ENCODE results near the gene ARHGAP10.

DNA sequence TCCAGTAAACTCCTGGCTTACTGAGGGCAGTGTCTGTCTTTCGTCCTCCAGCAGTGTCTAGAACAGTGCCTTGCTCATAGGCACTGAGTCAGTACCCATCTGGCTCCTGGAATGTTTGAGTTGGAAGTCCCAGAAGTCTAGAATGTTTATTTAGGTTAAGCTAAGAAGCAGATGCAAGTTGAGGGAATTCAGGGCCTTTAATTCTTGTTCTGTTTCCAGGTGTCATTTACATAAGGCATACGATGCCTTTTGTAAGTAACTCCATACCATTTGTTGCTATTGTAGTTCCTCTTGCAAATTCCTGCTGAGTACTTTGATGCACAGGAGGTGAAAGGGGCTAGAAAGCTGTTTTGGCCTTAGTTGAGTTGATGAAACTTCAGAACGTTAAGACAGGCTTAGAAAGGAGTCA, 22.2 kb downstream of the ARHGAP10 start:
- TF ChIP-seq CTCF (conservative IDR thresholded peaks at IDR 0.05; ENCODE audit: low read length): no peak
- TF ChIP-seq EZH2phosphoT487 (IDR thresholded peaks at IDR 0.05; ENCODE audit: borderline replicate concordance, low read depth, low read length): no peak
